Mucosa of descending colon (tissue), 3 donors: ENCODE results near the gene PLXNA2. TPM values are rescaled to one million over a fixed set of nuclear protein-coding genes. Genes with fewer than 3 reads are reported as not detected.
A peak's percentile ranks its signal among the peaks of the same experiment; 100 is the strongest.

Experiments used
- ATAC-seq: fragments of 200-7000 bp; cut with Tn5 transposase; one replicate; pipeline ENCODE4 v1.9.1; 2020; ENCODE audit warnings: mild to moderate bottlenecking, moderate library complexity
- DNase-seq, 3 donors: peaks; one replicate each; pipeline ENCODE4 v3.0.0-alpha.2; 2020
- H3K36me3 ChIP-seq: fragments of 200-600 bp; one replicate; pipeline ENCODE4 v1.8.0; 2021; ENCODE audit warnings: low read depth, mild to moderate bottlenecking
- H3K4me1 ChIP-seq: fragments of 200-600 bp; one replicate; pipeline ENCODE4 v1.8.0; 2021; ENCODE audit warnings: low read depth, mild to moderate bottlenecking
- H3K4me3 ChIP-seq: fragments of 200-600 bp; one replicate; pipeline ENCODE4 v1.8.0; 2021; ENCODE audit warnings: mild to moderate bottlenecking
- H3K9me3 ChIP-seq: fragments of 200-600 bp; one replicate; pipeline ENCODE4 v1.8.0; 2021; ENCODE audit warnings: mild to moderate bottlenecking
- intact Hi-C, 2 donors: fragments of 100-400 bp; cut with DNase I in 1 of 2; cut with micrococcal nuclease in 1 of 2; formaldehyde crosslinking; loops; one replicate each; pipeline versions ENCODE4 v1.11.0 to v1.11.1; 2022; cut with DNase I, micrococcal nuclease
- total RNA-seq, 3 donors: library from RNA; stranded (reverse); fragmentation: NEBNext Ultra II Directional in 2 of 3; extraction: Animal tissue kit (Norgen Biotek cat#: 25700) in 2 of 3; gene quantifications; one replicate each; pipeline versions ENCODE4 v1.2.1 to v1.2.4, GENCODE V29; 2021 to 2023
- TF ChIP-seq, protein P1 (sequence below): fragments of 200-600 bp; IDR thresholded peaks from one replicate; pipeline ENCODE4 v1.8.0; 2022; ENCODE audit warnings: antibody characterized with exemption, mild to moderate bottlenecking
- donor health status: DM: no; HTN: no; CAD: no; lungs with moderate emphysema.
- donor health status: DM: no; HTN: no; CAD: no.
- donor health status: DM: no; HTN: yes; CAD: no.

Gene PLXNA2
- total RNA-seq, 3 donors from 2014 or later: 65.5 to 127 (median 70.6) TPM

DNA sequence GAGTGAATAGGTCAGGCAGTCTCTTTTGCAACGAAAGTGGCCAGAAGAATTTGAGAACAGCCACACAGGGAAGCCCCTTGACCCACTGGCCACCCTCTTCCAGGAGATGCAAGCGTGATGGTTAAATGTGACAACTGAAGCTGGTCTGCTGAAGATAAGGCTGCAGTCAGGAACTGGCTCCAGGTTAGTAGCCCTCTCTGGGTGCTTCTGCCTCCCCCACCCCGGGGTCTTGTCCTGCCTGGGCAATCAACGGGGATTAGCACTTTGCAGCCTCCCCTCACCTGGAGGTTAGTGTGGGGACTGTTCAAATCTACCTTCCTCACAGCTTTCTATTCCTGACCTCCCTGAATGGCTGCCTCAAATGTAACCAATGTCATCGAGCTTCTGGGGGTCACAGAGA, 125.9 kb downstream of the PLXNA2 start:
- no peak overlapping the region for H3K4me3 ChIP-seq
- DNase-seq: no peak
- H3K4me1 ChIP-seq: peaks cover 7% of the 10 kb centered on the region
- H3K9me3 ChIP-seq: no peaks in the 10 kb centered on the region
- no peaks in the 10 kb centered on the region for H3K36me3 ChIP-seq
- intact Hi-C loops: no loop called here
- ATAC-seq: no peak
- TF ChIP-seq, protein P1, sequence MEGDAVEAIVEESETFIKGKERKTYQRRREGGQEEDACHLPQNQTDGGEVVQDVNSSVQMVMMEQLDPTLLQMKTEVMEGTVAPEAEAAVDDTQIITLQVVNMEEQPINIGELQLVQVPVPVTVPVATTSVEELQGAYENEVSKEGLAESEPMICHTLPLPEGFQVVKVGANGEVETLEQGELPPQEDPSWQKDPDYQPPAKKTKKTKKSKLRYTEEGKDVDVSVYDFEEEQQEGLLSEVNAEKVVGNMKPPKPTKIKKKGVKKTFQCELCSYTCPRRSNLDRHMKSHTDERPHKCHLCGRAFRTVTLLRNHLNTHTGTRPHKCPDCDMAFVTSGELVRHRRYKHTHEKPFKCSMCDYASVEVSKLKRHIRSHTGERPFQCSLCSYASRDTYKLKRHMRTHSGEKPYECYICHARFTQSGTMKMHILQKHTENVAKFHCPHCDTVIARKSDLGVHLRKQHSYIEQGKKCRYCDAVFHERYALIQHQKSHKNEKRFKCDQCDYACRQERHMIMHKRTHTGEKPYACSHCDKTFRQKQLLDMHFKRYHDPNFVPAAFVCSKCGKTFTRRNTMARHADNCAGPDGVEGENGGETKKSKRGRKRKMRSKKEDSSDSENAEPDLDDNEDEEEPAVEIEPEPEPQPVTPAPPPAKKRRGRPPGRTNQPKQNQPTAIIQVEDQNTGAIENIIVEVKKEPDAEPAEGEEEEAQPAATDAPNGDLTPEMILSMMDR: no peak

DNA sequence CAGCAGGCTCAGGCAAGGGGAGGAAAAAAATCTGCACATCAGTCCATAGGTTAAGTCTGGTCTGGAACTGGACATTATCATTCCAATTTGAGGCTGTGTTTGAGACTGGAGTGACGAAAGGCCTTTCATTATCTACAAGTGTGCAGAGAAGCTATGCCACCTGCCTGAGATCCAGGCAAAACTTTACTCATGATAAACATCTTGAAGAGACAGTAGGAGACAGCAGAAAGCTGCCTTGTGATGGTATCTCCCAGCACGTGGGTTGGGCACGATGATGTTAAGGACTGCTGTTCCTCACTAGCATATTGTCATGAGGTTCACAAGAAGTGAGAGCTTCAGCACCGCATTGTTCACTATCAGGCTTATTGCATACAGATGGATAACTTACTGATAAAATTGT, 126.4 kb downstream of the PLXNA2 start:
- no peak overlapping the region for H3K4me3 ChIP-seq
- H3K4me1 ChIP-seq: peaks cover 7% of the 10 kb centered on the region
- H3K36me3 ChIP-seq: no peaks in the 10 kb centered on the region
- intact Hi-C loops: no loop called here
- H3K9me3 ChIP-seq: no peaks in the 10 kb centered on the region
- ATAC-seq: no peak
- no peak for DNase-seq
- TF ChIP-seq, protein P1: no peak

DNA sequence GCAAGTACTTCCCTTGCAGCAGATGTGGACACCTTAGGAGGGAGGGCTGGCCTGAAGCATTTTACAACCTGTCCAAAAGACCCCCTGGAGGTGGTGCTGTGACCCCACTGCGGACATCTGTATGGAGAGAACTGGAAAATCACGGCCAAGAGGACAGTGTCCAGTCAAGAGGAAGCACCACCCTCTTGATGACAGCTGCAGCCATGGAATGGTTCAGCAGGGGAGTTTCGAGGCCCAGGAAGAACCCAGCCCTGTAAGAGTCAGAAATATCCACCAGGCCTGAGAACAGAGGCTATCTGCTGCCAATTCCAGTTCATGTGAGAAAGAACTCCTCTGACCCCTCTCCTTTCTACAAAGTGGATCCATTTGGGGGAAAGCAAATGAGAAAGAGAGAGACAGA, 126.8 kb downstream of the PLXNA2 start:
- H3K4me3 ChIP-seq: no peak overlapping the region
- ATAC-seq (no peak), DNase-seq (no peak)
- no peaks in the 10 kb centered on the region for H3K36me3 ChIP-seq
- H3K9me3 ChIP-seq: no peaks in the 10 kb centered on the region
- intact Hi-C loops: no loop called here
- peaks cover 7% of the 10 kb centered on the region for H3K4me1 ChIP-seq
- TF ChIP-seq, protein P1: no peak

DNA sequence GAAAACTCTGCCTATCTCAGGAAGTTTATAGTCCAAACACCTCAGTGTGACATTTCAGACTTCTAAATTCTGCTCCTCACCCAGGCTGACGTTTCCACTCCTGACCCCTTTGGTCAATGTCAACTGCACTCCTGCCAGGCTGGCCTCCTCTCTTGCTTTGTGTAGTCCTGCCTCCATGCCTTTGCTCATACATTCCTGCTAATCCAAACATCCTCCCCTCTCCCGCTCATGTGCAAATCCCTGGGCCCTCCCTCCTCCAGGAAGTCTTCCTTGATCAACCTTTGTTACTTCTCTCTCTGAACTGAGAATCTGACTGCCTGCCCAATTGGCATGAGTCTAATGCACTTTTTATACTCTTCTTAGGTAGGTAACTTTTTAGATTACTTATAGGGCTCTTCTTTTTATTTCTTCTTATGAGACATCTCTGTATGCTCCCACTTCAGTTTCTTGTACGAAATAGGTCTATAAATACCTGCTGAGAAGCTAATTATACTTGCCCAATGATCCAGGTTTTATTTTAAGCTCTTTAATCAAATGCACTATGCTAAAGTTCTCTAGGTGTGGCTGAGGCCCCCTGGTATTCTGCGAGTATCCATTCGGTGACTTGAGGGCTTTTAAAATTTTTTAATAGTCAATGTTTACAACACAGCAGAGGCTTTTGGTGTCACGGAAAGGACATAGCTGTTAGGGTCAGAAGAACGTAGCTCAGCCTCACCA, 128.1 kb downstream of the PLXNA2 start:
- no peak overlapping the region for H3K4me3 ChIP-seq
- H3K4me1 ChIP-seq: peaks cover 7% of the 10 kb centered on the region
- TF ChIP-seq, protein P1: no peak
- peak; percentile 73 for ATAC-seq
- intact Hi-C loops: no loop called here
- no peaks in the 10 kb centered on the region for H3K36me3 ChIP-seq
- no peak for DNase-seq
- no peaks in the 10 kb centered on the region for H3K9me3 ChIP-seq

DNA sequence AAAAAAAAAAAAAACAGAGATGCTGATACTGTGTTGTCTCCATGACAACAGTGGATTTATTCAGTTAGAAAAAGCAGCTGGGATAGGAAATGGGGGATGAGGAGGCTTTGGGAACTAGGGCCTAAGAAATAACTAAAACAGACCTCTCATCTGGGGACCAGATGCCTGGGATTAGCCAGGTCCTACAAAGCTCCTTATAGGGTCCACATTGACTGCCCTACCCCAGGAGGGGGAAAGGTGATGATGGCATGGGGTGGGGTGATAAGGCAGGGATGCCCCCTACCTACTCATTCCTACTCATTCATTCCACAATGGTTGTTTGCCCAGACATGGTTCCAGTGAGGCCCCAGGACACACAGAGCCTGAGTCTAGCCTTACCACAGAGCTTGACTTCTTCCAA, 131.2 kb downstream of the PLXNA2 start:
- intact Hi-C loops: no loop called here
- Histone ChIP-seq H3K4me1 (no peaks in the 10 kb centered on the region), H3K36me3 (no peaks in the 10 kb centered on the region), H3K4me3 (no peak overlapping the region), H3K9me3 (no peaks in the 10 kb centered on the region)
- ATAC-seq (no peak), DNase-seq (no peak)
- TF ChIP-seq, protein P1: no peak
